HEK293 (cell line): ENCODE data around the gene CDH1.

ENCODE experiments used
- ZBTB1 ChIP-seq: fragments of 450-650 bp; formaldehyde crosslinking; IDR thresholded peaks from 2 replicates; pipeline ENCODE4 v1.5.1; 2016; ENCODE audit warnings: missing biosample characterization, missing genetic modification characterization
- TF ChIP-seq, protein P1 (sequence below): fragments of 450-650 bp; formaldehyde crosslinking; IDR thresholded peaks from 2 replicates; pipeline ENCODE4 v1.5.1; 2016; ENCODE audit warnings: missing biosample characterization, missing genetic modification characterization

DNA sequence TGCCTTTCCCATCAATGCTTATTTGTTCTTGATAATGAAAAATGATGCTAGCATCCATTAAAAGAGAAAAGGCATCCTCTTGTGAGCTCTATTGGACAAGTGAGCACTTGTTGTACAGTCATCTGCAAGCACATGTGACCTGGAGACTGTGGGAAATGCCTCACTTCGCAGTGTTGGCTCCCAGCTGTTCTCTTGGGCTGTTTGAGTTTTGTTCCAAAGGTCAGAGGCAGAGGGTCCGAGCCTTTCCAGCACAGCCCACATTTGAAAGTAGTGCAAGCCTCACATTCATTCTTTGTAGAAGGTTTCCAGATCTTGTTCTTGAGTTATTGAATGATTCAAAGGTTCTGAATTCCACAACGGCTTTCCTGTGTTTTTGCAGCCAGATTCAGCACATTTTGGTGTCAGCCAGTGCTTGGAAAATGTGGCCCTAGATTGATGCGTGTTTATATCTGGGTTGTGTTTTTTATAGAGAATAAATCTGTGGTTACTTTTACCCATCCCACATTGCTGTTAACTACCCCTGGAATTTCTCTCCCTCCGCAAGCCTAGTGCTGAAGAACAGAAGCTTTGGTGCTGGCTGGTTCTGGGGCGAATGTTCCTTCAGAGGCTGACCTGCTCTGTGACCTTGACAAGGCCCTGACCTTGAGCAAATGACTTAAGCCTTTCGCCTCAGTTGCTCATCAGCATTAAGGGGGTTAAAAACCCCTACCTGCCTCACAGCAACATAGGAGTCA lies 49.8 kb downstream of the CDH1 start:
- TF ChIP-seq, protein P1, sequence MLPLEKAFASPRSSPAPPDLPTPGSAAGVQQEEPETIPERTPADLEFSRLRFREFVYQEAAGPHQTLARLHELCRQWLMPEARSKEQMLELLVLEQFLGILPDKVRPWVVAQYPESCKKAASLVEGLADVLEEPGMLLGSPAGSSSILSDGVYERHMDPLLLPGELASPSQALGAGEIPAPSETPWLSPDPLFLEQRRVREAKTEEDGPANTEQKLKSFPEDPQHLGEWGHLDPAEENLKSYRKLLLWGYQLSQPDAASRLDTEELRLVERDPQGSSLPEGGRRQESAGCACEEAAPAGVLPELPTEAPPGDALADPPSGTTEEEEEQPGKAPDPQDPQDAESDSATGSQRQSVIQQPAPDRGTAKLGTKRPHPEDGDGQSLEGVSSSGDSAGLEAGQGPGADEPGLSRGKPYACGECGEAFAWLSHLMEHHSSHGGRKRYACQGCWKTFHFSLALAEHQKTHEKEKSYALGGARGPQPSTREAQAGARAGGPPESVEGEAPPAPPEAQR (tag by site-specific recombination), result no peak
- no peak for TF ChIP-seq ZBTB1 (tag by site-specific recombination)
